Activated naive CD8-positive, alpha-beta T cell treated with anti-CD3 and anti-CD28 coated beads, Interleukin-2, amount 50 U/mL, for 16 hours (primary cell): ENCODE results near the gene CLK1.
A peak's percentile ranks its signal among the peaks of the same experiment; 100 is the strongest.

Experiments
- DNase-seq: peaks from one replicate; pipeline ENCODE4 v3.0.0-alpha.2; 2020; ENCODE audit warnings: low read depth, low spot score

The CLK1 gene

DNA sequence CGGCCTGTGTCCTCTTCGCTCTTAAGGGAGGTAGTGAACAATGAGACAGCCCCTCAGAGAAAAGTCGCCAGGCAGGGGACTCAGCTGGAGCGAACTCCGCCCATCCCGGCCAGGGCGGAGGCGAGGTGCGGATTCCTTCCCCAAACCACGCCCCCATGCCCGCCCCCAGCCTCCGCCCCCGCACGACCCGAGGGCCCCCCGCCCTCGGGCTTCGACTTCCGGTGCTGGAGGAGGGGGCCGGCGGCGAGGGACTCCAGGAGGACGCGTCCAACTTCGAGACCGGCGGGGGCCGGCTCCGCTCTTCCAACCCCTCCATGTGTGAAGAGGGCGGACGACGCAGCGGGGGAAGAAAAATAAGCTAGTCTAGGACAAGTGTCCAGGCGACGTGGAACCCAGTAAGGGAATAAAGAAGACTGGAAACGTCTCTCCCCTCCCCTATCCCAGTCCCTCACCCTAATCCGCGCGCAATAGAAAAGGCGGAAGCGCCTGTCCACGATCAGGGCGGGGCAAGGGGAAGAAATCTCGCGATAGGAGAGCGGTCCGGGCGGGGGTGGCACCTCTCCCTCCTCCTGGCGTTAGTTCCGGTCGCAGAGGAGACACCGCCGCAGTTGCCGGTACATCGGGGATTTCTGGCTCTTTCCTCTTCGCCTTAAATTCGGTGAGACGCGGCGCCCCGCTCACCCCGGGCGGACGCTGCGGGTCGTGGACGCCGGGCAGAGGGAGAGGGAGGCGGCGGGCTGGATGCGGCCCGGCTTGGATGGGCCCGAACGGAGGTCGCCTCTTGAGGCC, 52.9 kb downstream of the CLK1 start, which contains the start of gene BZW1:
TSS of gene BZW1 (plus strand) at position 578 of the 789 bp plus-strand sequence. CDS start 1,308 bp downstream, outside the sequence.
- DNase-seq = peak; percentile 93

DNA sequence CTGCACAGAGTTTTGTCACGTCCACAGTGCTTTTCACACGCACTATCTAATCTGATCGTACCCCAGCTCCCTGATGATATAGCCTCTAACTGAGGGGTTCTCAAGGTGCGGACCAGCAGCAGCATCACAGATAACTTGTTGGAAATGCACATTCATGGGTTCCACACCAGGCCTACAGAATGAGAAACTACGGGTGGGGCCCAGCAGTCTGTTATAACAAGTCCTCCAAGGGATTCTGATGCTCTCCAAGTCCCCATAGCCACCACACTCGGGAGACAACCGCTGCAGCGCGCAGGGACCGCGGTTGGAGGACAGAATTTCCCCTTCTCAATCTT, 53.5 kb downstream of the CLK1 start:
- no peak for DNase-seq

DNA sequence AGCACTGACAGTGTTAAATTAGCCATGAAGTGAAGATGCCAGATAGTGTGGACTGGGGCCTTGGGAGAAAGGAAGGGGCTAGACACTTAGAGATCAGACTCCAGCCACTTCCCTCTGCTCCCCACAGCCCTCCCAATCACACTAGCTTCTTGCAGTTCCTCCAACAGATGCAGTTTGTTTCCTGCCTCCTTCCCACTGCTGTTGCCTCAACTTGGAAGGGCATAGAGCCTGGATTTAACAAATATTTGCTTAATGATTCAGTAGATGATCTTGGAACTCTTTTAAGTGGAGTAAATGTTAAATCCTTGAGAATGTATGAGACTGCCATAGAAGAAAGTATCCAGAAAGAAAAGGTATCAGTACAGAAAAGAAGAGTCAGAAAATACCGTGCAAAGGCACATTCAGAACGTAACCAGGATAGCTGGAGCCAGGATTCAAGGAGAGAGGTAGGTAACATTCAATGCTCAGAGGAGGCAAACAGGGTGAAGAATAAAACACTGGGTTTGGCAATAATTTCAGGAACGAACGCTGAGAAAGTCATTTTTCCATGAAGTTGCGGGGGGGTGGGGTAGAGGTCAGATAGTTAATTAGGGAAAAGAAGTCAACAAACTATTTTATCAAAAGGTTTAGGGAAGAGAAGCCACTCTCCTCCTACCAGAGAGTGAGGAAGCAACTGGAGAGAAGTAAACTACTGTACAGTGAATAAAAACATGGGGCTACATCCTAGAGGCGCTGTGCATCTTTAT, 54.0 kb downstream of the CLK1 start:
- DNase-seq = no peak

DNA sequence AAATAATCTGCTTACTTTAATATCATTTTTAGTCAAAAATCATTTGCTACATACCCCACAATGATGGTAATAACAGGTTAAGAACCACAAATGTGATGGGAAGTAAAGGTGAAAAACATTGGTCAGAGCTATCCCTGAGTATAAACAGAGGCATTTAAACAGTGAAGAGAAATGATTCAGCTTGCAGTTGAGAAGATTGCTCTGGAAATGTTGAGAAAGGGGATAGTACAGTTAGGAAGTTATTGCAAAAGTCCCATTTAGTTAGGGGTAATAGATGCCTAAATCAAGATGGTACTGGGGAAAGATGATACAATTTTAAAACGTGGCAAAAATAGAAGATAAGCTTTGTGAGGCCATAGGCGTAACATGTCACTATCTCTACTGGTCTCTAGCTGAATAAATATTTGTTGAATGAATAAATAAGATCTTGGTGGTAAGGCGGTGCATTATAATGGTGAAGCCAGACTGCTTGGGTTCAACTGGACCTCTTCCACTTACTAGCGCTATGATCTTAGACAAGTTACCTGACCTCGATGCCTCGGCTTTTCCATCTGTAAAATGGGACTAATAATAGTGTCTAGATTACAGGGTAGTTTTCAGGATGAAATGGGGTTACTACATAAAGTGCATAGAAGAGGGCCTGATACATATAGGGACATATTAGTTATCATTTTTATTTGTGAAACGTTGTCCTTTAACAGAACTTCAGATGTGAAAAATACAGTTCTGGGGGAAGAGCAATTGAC, 54.8 kb downstream of the CLK1 start:
- no peak for DNase-seq
